ENCODE results near the gene GATB.

GATB gene
- total RNA-seq: 7.4 to 10.3 (median 10.1) reads per million in 3 donors

- H3K4me3 ChIP-seq (ENCODE audit: insufficient read depth, low read depth, low read length, poor library complexity, severe bottlenecking): peak within 1 kb of the TSS; percentile 71
- H3K27me3 ChIP-seq (replicated peaks; ENCODE audit: control insufficient read depth, insufficient read depth, low read length, poor library complexity, severe bottlenecking): no peaks in the 10 kb centered on the region
- peak; percentile 81 to 89 (median 88) for DNase-seq
- H3K4me1 ChIP-seq (ENCODE audit: control insufficient read depth, insufficient read depth, low read length, poor library complexity, severe bottlenecking): peaks cover 12% of the 10 kb centered on the region
- H3K36me3 ChIP-seq (ENCODE audit: control insufficient read depth, insufficient read depth, low read length): peaks cover 8% of the 10 kb centered on the region
- no peaks in the 10 kb centered on the region for H3K9me3 ChIP-seq (ENCODE audit: control insufficient read depth, low read length)
- peak within 1 kb of the TSS; percentile 53 for H3K27ac ChIP-seq (ENCODE audit: insufficient read depth, low read length, poor library complexity, severe bottlenecking)
These were observed at the start of gene GATB for GRCh38 chr4:151760712-151761661. Gene GATB, minus strand, starts transcription at chr4:151761007. Its CDS starts 25 bp downstream, at chr4:151760982.

GRCh38 chr4:151810476-151810875 lies 49.7 kb upstream of the GATB start:
- H3K9me3 ChIP-seq (ENCODE audit: control insufficient read depth, low read length): no peaks in the 10 kb centered on the region
- DNase-seq: no peak

GRCh38 chr4:151809716-151810115 lies 48.9 kb upstream of the GATB start:
- no peak for DNase-seq
- Histone ChIP-seq H3K27ac (ENCODE audit: insufficient read depth, low read length, poor library complexity, severe bottlenecking) (no peak overlapping the region), H3K4me3 (ENCODE audit: insufficient read depth, low read depth, low read length, poor library complexity, severe bottlenecking) (no peak overlapping the region), H3K9me3 (ENCODE audit: control insufficient read depth, low read length) (no peaks in the 10 kb centered on the region), H3K4me1 (ENCODE audit: control insufficient read depth, insufficient read depth, low read length, poor library complexity, severe bottlenecking) (no peaks in the 10 kb centered on the region), H3K27me3 (replicated peaks; ENCODE audit: control insufficient read depth, insufficient read depth, low read length, poor library complexity, severe bottlenecking) (no peaks in the 10 kb centered on the region), H3K36me3 (ENCODE audit: control insufficient read depth, insufficient read depth, low read length) (no peaks in the 10 kb centered on the region)

More at GRCh38 chr4:151810476-151810875, 49.7 kb upstream of the GATB start:
- H3K27ac ChIP-seq (ENCODE audit: insufficient read depth, low read length, poor library complexity, severe bottlenecking): no peak overlapping the region
- H3K36me3 ChIP-seq (ENCODE audit: control insufficient read depth, insufficient read depth, low read length): no peaks in the 10 kb centered on the region
- H3K4me1 ChIP-seq (ENCODE audit: control insufficient read depth, insufficient read depth, low read length, poor library complexity, severe bottlenecking): no peaks in the 10 kb centered on the region
- no peak overlapping the region for H3K4me3 ChIP-seq (ENCODE audit: insufficient read depth, low read depth, low read length, poor library complexity, severe bottlenecking)
- H3K27me3 ChIP-seq (replicated peaks; ENCODE audit: control insufficient read depth, insufficient read depth, low read length, poor library complexity, severe bottlenecking): no peaks in the 10 kb centered on the region

GRCh38 chr4:151808542-151808941 lies 47.7 kb upstream of the GATB start:
- Histone ChIP-seq H3K27me3 (replicated peaks; ENCODE audit: control insufficient read depth, insufficient read depth, low read length, poor library complexity, severe bottlenecking) (no peaks in the 10 kb centered on the region), H3K27ac (ENCODE audit: insufficient read depth, low read length, poor library complexity, severe bottlenecking) (no peak overlapping the region), H3K36me3 (ENCODE audit: control insufficient read depth, insufficient read depth, low read length) (no peaks in the 10 kb centered on the region), H3K9me3 (ENCODE audit: control insufficient read depth, low read length) (no peaks in the 10 kb centered on the region), H3K4me1 (ENCODE audit: control insufficient read depth, insufficient read depth, low read length, poor library complexity, severe bottlenecking) (no peaks in the 10 kb centered on the region), H3K4me3 (ENCODE audit: insufficient read depth, low read depth, low read length, poor library complexity, severe bottlenecking) (no peak overlapping the region)
- DNase-seq: no peak

- H3K27ac ChIP-seq (ENCODE audit: insufficient read depth, low read length, poor library complexity, severe bottlenecking): no peak overlapping the region
- no peaks in the 10 kb centered on the region for H3K36me3 ChIP-seq (ENCODE audit: control insufficient read depth, insufficient read depth, low read length)
- no peak for DNase-seq
- H3K9me3 ChIP-seq (ENCODE audit: control insufficient read depth, low read length): no peaks in the 10 kb centered on the region
- no peaks in the 10 kb centered on the region for H3K4me1 ChIP-seq (ENCODE audit: control insufficient read depth, insufficient read depth, low read length, poor library complexity, severe bottlenecking)
- H3K27me3 ChIP-seq (replicated peaks; ENCODE audit: control insufficient read depth, insufficient read depth, low read length, poor library complexity, severe bottlenecking): no peaks in the 10 kb centered on the region
- H3K4me3 ChIP-seq (ENCODE audit: insufficient read depth, low read depth, low read length, poor library complexity, severe bottlenecking): no peak overlapping the region
These were observed 47.3 kb upstream of the GATB start for GRCh38 chr4:151808120-151808529.

GRCh38 chr4:151807220-151807619 lies 46.4 kb upstream of the GATB start:
- Histone ChIP-seq H3K4me1 (ENCODE audit: control insufficient read depth, insufficient read depth, low read length, poor library complexity, severe bottlenecking) (no peaks in the 10 kb centered on the region), H3K4me3 (ENCODE audit: insufficient read depth, low read depth, low read length, poor library complexity, severe bottlenecking) (no peak overlapping the region), H3K27me3 (replicated peaks; ENCODE audit: control insufficient read depth, insufficient read depth, low read length, poor library complexity, severe bottlenecking) (no peaks in the 10 kb centered on the region), H3K27ac (ENCODE audit: insufficient read depth, low read length, poor library complexity, severe bottlenecking) (no peak overlapping the region), H3K36me3 (ENCODE audit: control insufficient read depth, insufficient read depth, low read length) (no peaks in the 10 kb centered on the region), H3K9me3 (ENCODE audit: control insufficient read depth, low read length) (no peaks in the 10 kb centered on the region)
- no peak for DNase-seq

- H3K4me3 ChIP-seq (ENCODE audit: insufficient read depth, low read depth, low read length, poor library complexity, severe bottlenecking): no peak overlapping the region
- H3K9me3 ChIP-seq (ENCODE audit: control insufficient read depth, low read length): no peaks in the 10 kb centered on the region
- no peak overlapping the region for H3K27ac ChIP-seq (ENCODE audit: insufficient read depth, low read length, poor library complexity, severe bottlenecking)
- no peak for DNase-seq
- H3K27me3 ChIP-seq (replicated peaks; ENCODE audit: control insufficient read depth, insufficient read depth, low read length, poor library complexity, severe bottlenecking): no peaks in the 10 kb centered on the region
- H3K4me1 ChIP-seq (ENCODE audit: control insufficient read depth, insufficient read depth, low read length, poor library complexity, severe bottlenecking): no peaks in the 10 kb centered on the region
- no peaks in the 10 kb centered on the region for H3K36me3 ChIP-seq (ENCODE audit: control insufficient read depth, insufficient read depth, low read length)
These were observed 45.7 kb upstream of the GATB start for GRCh38 chr4:151806511-151806927.

- H3K4me3 ChIP-seq (ENCODE audit: insufficient read depth, low read depth, low read length, poor library complexity, severe bottlenecking): no peak overlapping the region
- H3K4me1 ChIP-seq (ENCODE audit: control insufficient read depth, insufficient read depth, low read length, poor library complexity, severe bottlenecking): no peaks in the 10 kb centered on the region
- no peak for DNase-seq
- H3K27ac ChIP-seq (ENCODE audit: insufficient read depth, low read length, poor library complexity, severe bottlenecking): no peak overlapping the region
- no peaks in the 10 kb centered on the region for H3K27me3 ChIP-seq (replicated peaks; ENCODE audit: control insufficient read depth, insufficient read depth, low read length, poor library complexity, severe bottlenecking)
- no peaks in the 10 kb centered on the region for H3K36me3 ChIP-seq (ENCODE audit: control insufficient read depth, insufficient read depth, low read length)
- H3K9me3 ChIP-seq (ENCODE audit: control insufficient read depth, low read length): no peaks in the 10 kb centered on the region
These were observed 44.0 kb upstream of the GATB start for GRCh38 chr4:151804821-151805220.

- no peak for DNase-seq
- Histone ChIP-seq H3K27ac (ENCODE audit: insufficient read depth, low read length, poor library complexity, severe bottlenecking) (no peak overlapping the region), H3K4me3 (ENCODE audit: insufficient read depth, low read depth, low read length, poor library complexity, severe bottlenecking) (no peak overlapping the region), H3K9me3 (ENCODE audit: control insufficient read depth, low read length) (no peaks in the 10 kb centered on the region), H3K27me3 (replicated peaks; ENCODE audit: control insufficient read depth, insufficient read depth, low read length, poor library complexity, severe bottlenecking) (no peaks in the 10 kb centered on the region), H3K4me1 (ENCODE audit: control insufficient read depth, insufficient read depth, low read length, poor library complexity, severe bottlenecking) (no peaks in the 10 kb centered on the region), H3K36me3 (ENCODE audit: control insufficient read depth, insufficient read depth, low read length) (no peaks in the 10 kb centered on the region)
These were observed 43.4 kb upstream of the GATB start for GRCh38 chr4:151804086-151804630.

- Histone ChIP-seq H3K4me1 (ENCODE audit: control insufficient read depth, insufficient read depth, low read length, poor library complexity, severe bottlenecking) (no peaks in the 10 kb centered on the region), H3K9me3 (ENCODE audit: control insufficient read depth, low read length) (no peaks in the 10 kb centered on the region), H3K27ac (ENCODE audit: insufficient read depth, low read length, poor library complexity, severe bottlenecking) (no peak overlapping the region), H3K36me3 (ENCODE audit: control insufficient read depth, insufficient read depth, low read length) (no peaks in the 10 kb centered on the region), H3K4me3 (ENCODE audit: insufficient read depth, low read depth, low read length, poor library complexity, severe bottlenecking) (no peak overlapping the region), H3K27me3 (replicated peaks; ENCODE audit: control insufficient read depth, insufficient read depth, low read length, poor library complexity, severe bottlenecking) (no peaks in the 10 kb centered on the region)
- no peak for DNase-seq
These were observed 42.4 kb upstream of the GATB start for GRCh38 chr4:151803246-151803645.
